DND-41 (cell line): ENCODE data around the gene LIF.

Source experiments
- EZH2 ChIP-seq: IDR thresholded peaks from 3 replicates; pipeline ENCODE4 v1.6.1; 2012; ENCODE audit warnings: borderline replicate concordance, low read depth, mild to moderate bottlenecking, moderate library complexity, low read length, inconsistent platforms; ENCODE audit not compliant: severe bottlenecking
- TF ChIP-seq, protein P1 (sequence below): IDR thresholded peaks from 2 replicates; pipeline ENCODE4 v1.5.1; 2012; ENCODE audit warnings: borderline replicate concordance, low read length, moderate library complexity, mild to moderate bottlenecking; ENCODE audit not compliant: poor library complexity, severe bottlenecking; ENCODE audit errors: extremely low read depth

DNA sequence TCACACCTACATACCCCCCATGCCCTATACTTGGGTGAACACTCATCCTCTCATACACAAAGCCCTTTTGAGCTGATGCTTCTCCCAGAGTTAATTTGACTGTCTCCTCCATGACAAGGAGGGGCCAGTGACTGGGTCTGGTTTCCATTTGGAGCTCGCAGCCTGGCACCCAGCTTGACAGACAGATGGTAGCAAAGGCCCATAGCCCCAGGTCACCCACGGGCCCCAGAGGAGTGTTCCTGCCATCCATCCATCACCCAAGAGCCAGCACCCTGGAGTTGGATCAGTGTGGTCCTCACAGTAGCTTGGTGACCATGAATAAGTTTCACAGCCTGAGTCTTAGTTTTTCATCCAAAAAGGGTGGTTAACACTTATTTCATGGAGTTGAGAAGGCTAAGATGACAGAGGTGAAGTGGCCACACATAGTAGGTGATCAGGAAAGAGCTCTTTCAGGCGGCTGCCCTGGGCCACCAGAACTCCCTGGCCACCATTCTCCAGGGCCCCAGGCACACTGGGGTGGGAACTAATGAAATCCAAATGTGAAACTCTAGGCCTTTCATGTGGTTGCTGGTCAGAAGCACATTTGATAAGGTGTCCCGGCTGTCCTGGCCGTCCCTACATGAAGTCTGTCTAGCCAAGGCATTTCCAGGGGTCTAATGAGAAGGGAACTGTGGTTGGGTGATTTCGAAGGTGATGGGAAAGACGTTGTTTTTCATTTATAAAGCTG lies 42.4 kb downstream of the LIF start:
- TF ChIP-seq, protein P1, sequence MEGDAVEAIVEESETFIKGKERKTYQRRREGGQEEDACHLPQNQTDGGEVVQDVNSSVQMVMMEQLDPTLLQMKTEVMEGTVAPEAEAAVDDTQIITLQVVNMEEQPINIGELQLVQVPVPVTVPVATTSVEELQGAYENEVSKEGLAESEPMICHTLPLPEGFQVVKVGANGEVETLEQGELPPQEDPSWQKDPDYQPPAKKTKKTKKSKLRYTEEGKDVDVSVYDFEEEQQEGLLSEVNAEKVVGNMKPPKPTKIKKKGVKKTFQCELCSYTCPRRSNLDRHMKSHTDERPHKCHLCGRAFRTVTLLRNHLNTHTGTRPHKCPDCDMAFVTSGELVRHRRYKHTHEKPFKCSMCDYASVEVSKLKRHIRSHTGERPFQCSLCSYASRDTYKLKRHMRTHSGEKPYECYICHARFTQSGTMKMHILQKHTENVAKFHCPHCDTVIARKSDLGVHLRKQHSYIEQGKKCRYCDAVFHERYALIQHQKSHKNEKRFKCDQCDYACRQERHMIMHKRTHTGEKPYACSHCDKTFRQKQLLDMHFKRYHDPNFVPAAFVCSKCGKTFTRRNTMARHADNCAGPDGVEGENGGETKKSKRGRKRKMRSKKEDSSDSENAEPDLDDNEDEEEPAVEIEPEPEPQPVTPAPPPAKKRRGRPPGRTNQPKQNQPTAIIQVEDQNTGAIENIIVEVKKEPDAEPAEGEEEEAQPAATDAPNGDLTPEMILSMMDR: no peak
- TF ChIP-seq EZH2: no peak
